Right lobe of liver (tissue), 6 donors: ENCODE measurements around the gene ZDHHC7. TPM values are rescaled to one million over a fixed set of nuclear protein-coding genes. Genes with fewer than 3 reads are reported as not detected.

Experiments used
- ATAC-seq, 4 donors: fragments of 200-7000 bp; cut with Tn5 transposase; one replicate each; pipeline ENCODE4 v1.9.1; 2020; ENCODE audit warnings: mild to moderate bottlenecking in 4 of 4, moderate library complexity in 4 of 4
- DNase-seq, 3 donors: peaks; one replicate each; pipeline ENCODE4 v3.0.0-alpha.2; 2020
- H3K27ac ChIP-seq, 3 donors: fragments of 200-600 bp; one replicate each; pipeline ENCODE4 v1.8.0; 2022
- H3K27me3 ChIP-seq, 2 donors: fragments of 200-600 bp; one replicate each; pipeline ENCODE4 v1.8.0; 2022
- H3K36me3 ChIP-seq, 4 donors: fragments of 200-600 bp; sonication (generic) in 1 of 4; one replicate each; pipeline versions ENCODE4 v1.5.1 to v1.8.0; 2017 to 2022; ENCODE audit warnings: control low read depth in 1 of 4
- H3K4me1 ChIP-seq, 4 donors: fragments of 200-600 bp; sonication (generic) in 1 of 4; one replicate each; pipeline versions ENCODE4 v1.5.1 to v1.8.0; 2017 to 2022; ENCODE audit warnings: control low read depth in 1 of 4
- H3K4me3 ChIP-seq, 3 donors: fragments of 200-600 bp; one replicate each; pipeline ENCODE4 v1.8.0; 2022
- H3K9me3 ChIP-seq, 4 donors: fragments of 200-600 bp; sonication (generic) in 1 of 4; one replicate each; pipeline versions ENCODE4 v1.5.1 to v1.8.0; 2017 to 2022; ENCODE audit warnings: control low read depth in 1 of 4
- CTCF ChIP-seq, 4 donors: fragments of 200-600 bp in 3 of 4; fragments of 450-650 bp in 1 of 4; IDR thresholded peaks; one replicate each; pipeline versions ENCODE4 v1.5.1 to v1.8.0; 2016 to 2022; ENCODE audit warnings: antibody characterized with exemption in 4 of 4, mild to moderate bottlenecking in 2 of 4
- POLR2A ChIP-seq: fragments of 450-650 bp; IDR thresholded peaks from one replicate; pipeline ENCODE4 v1.6.1; 2017; ENCODE audit warnings: antibody characterized with exemption, mild to moderate bottlenecking
- WGBS: methylation state at CpG from one replicate; pipeline ENCODE4 v1.1.6; 2018; ENCODE audit warnings: low coverage, low lambda C conversion rate; ENCODE audit not compliant: insufficient coverage; ENCODE audit errors: missing lambda C conversion rate; 5-methylcytosine and 5-hydroxymethylcytosine counted together
- intact Hi-C, 2 donors: fragments of 100-400 bp; cut with DNase I; formaldehyde crosslinking; loops; one replicate each; pipeline versions ENCODE4 v1.11.2 to v1.14.1; 2022
- total RNA-seq, 6 experiments: library from RNA; depleted of rRNA in 2 of 6; stranded (reverse); fragments of >200 nt in 2 of 6; fragmentation: NEBNext Ultra II Directional in 3 of 6; extraction: Animal tissue kit (Norgen Biotek cat#: 25700) in 3 of 6; gene quantifications; one replicate each; pipeline versions ENCODE4 v1.1.0 to v1.2.4, GENCODE V29; 2016 to 2023
- donor health status: DM: no; HTN: yes; CAD: no.
- donor health status: DM: no; HTN: no; CAD: no.
- donor health status: DM: no; HTN: no; CAD: no.
- donor health status: DM: no; HTN: yes; CAD: no.
- donor health status: DM: no; HTN: yes; CAD: no.

Gene ZDHHC7
- total RNA-seq, 6 experiments from 2014 or later, result 10.7 to 27.5 (median 19.0) TPM

GRCh38 chr16:84967828-84968227 lies 43.5 kb downstream of the ZDHHC7 start:
- WGBS, result 89% methylated on average over 9 of the region's 16 CpGs
- H3K9me3 ChIP-seq, result no peaks in the 10 kb centered on the region
- no peaks in the 10 kb centered on the region for H3K27me3 ChIP-seq
- DNase-seq (no peak), ATAC-seq (no peak)
- H3K36me3 ChIP-seq, result no peaks in the 10 kb centered on the region
- no peak for TF ChIP-seq POLR2A
- no peak for TF ChIP-seq CTCF (IDR thresholded peaks at IDR 0.05)
- no peak overlapping the region for H3K4me3 ChIP-seq
- no peak overlapping the region for H3K27ac ChIP-seq
- peaks cover 0 to 11% (median 4%) of the 10 kb centered on the region in 4 donors for H3K4me1 ChIP-seq
- intact Hi-C loops, result loop anchor here (10.0 kb wide), 2 partner anchors 117 to 213 kb away; no protein-coding TSS in a partner anchor

- no peaks in the 10 kb centered on the region for H3K9me3 ChIP-seq
- TF ChIP-seq POLR2A (no peak), CTCF (IDR thresholded peaks at IDR 0.05) (no peak)
- WGBS, result 85% methylated on average over 38 of the region's 43 CpGs
- H3K27ac ChIP-seq, result no peak overlapping the region
- DNase-seq (no peak), ATAC-seq (no peak)
- peaks cover 0 to 2% (median 0%) of the 10 kb centered on the region in 4 donors for H3K4me1 ChIP-seq
- no peaks in the 10 kb centered on the region for H3K27me3 ChIP-seq
- intact Hi-C loops, result loop anchor here (10.0 kb wide), 2 partner anchors 119 to 211 kb away; no protein-coding TSS in a partner anchor
- no peak overlapping the region for H3K4me3 ChIP-seq
- no peaks in the 10 kb centered on the region for H3K36me3 ChIP-seq
Observed at GRCh38 chr16:84965428-84966415, 45.6 kb downstream of the ZDHHC7 start.

GRCh38 chr16:84964386-84965128 lies 46.8 kb downstream of the ZDHHC7 start:
- TF ChIP-seq POLR2A, result no peak
- TF ChIP-seq CTCF (IDR thresholded peaks at IDR 0.05), result no peak
- Histone ChIP-seq H3K4me3 (no peak overlapping the region), H3K27me3 (no peaks in the 10 kb centered on the region), H3K27ac (no peak overlapping the region), H3K4me1 (no peaks in the 10 kb centered on the region), H3K9me3 (no peaks in the 10 kb centered on the region), H3K36me3 (no peaks in the 10 kb centered on the region)
- intact Hi-C loops, result loop anchor here (5.0 to 10.0 kb wide), 3 partner anchors 37 to 210 kb away; no protein-coding TSS in a partner anchor
- DNase-seq, result no peak
- ATAC-seq, result no peak
- 88% methylated on average over 14 of the region's 19 CpGs for WGBS

GRCh38 chr16:84963066-84963465 lies 48.3 kb downstream of the ZDHHC7 start:
- DNase-seq (no peak), ATAC-seq (no peak)
- Histone ChIP-seq H3K9me3 (no peaks in the 10 kb centered on the region), H3K27ac (no peak overlapping the region), H3K36me3 (no peaks in the 10 kb centered on the region), H3K4me3 (no peak overlapping the region), H3K4me1 (no peaks in the 10 kb centered on the region), H3K27me3 (no peaks in the 10 kb centered on the region)
- TF ChIP-seq CTCF (IDR thresholded peaks at IDR 0.05), result no peak
- no peak for TF ChIP-seq POLR2A
- intact Hi-C loops, result loop anchor here (5.0 to 10.0 kb wide), 3 partner anchors 36 to 208 kb away; no protein-coding TSS in a partner anchor
- 73% methylated on average over 8 of the region's 8 CpGs for WGBS
